Measurements from ENCODE around the gene TBC1D22B.
A peak's percentile ranks its signal among the peaks of the same experiment; 100 is the strongest.

The TBC1D22B gene

DNA sequence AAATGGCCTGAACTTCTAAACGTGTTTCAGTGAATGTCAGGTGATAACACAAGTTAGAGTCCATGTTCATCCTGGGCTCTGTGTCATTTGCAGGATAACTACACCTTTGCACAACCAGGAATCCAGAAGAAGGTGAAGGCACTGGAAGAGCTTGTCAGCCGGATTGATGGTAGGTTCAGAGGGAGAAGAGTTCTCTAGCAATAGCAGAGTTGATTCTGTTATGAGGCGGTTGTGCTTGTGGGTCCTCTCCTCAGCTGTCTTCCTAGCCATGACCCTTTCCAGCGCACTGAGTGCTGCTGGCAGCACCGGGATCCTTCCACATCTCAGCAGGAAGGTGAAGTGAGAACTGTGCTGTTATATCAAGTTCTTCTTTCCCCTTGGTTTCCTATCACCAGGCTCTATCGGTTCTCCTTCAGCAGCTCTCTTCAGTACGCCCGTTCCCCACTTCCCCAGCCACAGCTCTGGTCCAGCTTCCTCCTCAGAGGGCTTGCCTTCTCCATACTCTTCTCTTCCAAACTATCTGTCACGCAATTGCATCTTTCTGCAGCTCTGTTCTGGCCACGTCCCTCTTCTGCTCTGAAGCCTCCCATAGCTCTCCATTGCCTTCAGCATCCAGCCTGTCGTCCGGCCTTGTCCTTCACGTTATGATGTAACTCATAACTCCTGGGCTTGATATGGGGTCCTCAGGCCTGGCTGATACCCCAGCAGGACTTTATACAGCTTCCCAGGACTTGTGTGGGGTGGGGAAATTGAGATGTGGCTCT lies 56.3 kb downstream of the TBC1D22B start:
- no peak overlapping the region for H3K4me3 ChIP-seq (ENCODE audit: low read depth, low read length)
- TF ChIP-seq POLR2A (IDR thresholded peaks at IDR 0.05; ENCODE audit: extremely low read depth, insufficient read length) (no peak), MYC (IDR thresholded peaks at IDR 0.05; ENCODE audit: low read depth, low read length) (no peak)
- TF ChIP-seq, protein P1, sequence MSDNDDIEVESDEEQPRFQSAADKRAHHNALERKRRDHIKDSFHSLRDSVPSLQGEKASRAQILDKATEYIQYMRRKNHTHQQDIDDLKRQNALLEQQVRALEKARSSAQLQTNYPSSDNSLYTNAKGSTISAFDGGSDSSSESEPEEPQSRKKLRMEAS (IDR thresholded peaks at IDR 0.05; ENCODE audit: low read depth, low read length), result no peak
- TF ChIP-seq, protein P2, sequence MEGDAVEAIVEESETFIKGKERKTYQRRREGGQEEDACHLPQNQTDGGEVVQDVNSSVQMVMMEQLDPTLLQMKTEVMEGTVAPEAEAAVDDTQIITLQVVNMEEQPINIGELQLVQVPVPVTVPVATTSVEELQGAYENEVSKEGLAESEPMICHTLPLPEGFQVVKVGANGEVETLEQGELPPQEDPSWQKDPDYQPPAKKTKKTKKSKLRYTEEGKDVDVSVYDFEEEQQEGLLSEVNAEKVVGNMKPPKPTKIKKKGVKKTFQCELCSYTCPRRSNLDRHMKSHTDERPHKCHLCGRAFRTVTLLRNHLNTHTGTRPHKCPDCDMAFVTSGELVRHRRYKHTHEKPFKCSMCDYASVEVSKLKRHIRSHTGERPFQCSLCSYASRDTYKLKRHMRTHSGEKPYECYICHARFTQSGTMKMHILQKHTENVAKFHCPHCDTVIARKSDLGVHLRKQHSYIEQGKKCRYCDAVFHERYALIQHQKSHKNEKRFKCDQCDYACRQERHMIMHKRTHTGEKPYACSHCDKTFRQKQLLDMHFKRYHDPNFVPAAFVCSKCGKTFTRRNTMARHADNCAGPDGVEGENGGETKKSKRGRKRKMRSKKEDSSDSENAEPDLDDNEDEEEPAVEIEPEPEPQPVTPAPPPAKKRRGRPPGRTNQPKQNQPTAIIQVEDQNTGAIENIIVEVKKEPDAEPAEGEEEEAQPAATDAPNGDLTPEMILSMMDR (IDR thresholded peaks at IDR 0.05; ENCODE audit: low read depth, low read length), result no peak
- DNase-seq (ENCODE audit: low read depth), result no peak

DNA sequence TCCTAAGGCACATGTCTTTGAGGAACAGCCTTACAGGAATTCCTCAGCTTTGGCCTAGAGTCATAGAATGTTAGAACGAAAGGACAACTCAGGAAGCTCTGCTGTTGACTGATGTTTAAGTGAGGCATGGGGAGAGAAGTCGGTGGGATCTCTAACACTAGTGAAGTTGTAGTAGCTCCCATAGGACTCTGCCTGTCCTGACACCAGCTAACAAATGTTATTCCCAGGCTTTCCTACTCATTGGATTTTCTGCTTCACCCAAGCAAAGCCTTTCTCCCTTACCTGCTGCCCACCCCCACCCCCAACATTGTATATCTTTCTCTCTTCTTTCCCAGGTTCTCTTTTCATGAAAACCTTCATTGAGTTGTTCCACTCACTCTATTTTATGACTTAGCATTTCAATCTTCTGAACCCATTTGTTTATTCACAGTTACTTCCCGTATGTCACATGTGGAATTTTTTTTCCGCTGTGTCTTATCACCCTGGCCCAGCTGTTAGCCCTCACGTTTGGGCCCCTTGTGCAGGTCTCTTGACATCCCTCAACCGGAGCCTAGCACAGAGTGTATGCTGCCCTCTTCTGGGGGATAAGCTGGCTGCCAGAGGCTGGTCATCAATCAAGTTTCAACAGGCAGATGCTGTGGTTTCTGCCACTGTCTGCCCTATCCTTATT lies 57.0 kb downstream of the TBC1D22B start:
- TF ChIP-seq, protein P2 (IDR thresholded peaks at IDR 0.05; ENCODE audit: low read depth, low read length), result peak; percentile 64
- TF ChIP-seq MYC (IDR thresholded peaks at IDR 0.05; ENCODE audit: low read depth, low read length), result no peak
- peak; percentile 71 for DNase-seq (ENCODE audit: low read depth)
- no peak overlapping the region for H3K4me3 ChIP-seq (ENCODE audit: low read depth, low read length)

GRCh38 chr6:37315157-37315515 lies 57.6 kb downstream of the TBC1D22B start:
- DNase-seq (ENCODE audit: low read depth), result no peak
- TF ChIP-seq, protein P2 (IDR thresholded peaks at IDR 0.05; ENCODE audit: low read depth, low read length), result no peak
- TF ChIP-seq MYC (IDR thresholded peaks at IDR 0.05; ENCODE audit: low read depth, low read length) (no peak), POLR2A (IDR thresholded peaks at IDR 0.05; ENCODE audit: extremely low read depth, insufficient read length) (no peak)
- TF ChIP-seq, protein P1 (IDR thresholded peaks at IDR 0.05; ENCODE audit: low read depth, low read length), result no peak
- H3K4me3 ChIP-seq (ENCODE audit: low read depth, low read length), result no peak overlapping the region

DNA sequence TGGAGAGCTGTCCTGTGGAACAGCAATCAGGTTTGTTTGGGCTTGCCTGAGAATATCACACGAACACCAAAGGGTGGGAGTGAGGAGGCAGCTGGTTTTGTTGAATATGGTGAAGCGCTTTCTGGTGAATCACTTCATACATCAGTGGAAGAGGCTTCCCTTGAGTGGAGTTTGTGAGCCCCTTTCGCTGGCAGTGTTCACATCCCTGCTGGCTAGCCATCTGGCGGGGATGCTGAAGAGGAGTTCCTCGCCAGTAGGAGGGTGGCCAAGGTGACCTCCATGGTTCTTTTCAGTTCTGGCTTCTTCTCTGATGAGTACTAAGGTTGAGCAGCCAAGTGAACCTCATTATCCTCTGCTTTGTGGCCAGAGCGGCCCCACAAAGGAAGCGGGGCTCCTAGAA lies 58.5 kb downstream of the TBC1D22B start:
- H3K4me3 ChIP-seq (ENCODE audit: low read depth, low read length), result no peak overlapping the region
- DNase-seq (ENCODE audit: low read depth), result no peak
- TF ChIP-seq MYC (IDR thresholded peaks at IDR 0.05; ENCODE audit: low read depth, low read length) (no peak), POLR2A (IDR thresholded peaks at IDR 0.05; ENCODE audit: extremely low read depth, insufficient read length) (no peak)
- TF ChIP-seq, protein P1 (IDR thresholded peaks at IDR 0.05; ENCODE audit: low read depth, low read length), result no peak
- TF ChIP-seq, protein P2 (IDR thresholded peaks at IDR 0.05; ENCODE audit: low read depth, low read length), result no peak

- TF ChIP-seq POLR2A (IDR thresholded peaks at IDR 0.05; ENCODE audit: extremely low read depth, insufficient read length) (no peak), MYC (IDR thresholded peaks at IDR 0.05; ENCODE audit: low read depth, low read length) (no peak)
- TF ChIP-seq, protein P2 (IDR thresholded peaks at IDR 0.05; ENCODE audit: low read depth, low read length), result no peak
- TF ChIP-seq, protein P1 (IDR thresholded peaks at IDR 0.05; ENCODE audit: low read depth, low read length), result no peak
- no peak for DNase-seq (ENCODE audit: low read depth)
- H3K4me3 ChIP-seq (ENCODE audit: low read depth, low read length), result no peak overlapping the region
These were observed 59.9 kb downstream of the TBC1D22B start for GRCh38 chr6:37317312-37318038.
